Erythroblast (primary cell): Measurements from ENCODE around the gene CDH8.

Experiments
- GATA1 ChIP-seq: IDR thresholded peaks from 2 replicates; pipeline ENCODE4 v1.6.1; 2011; ENCODE audit warnings: low read depth, mild to moderate bottlenecking, control low read depth, low read length, moderate library complexity
- POLR2A ChIP-seq: IDR thresholded peaks from 2 replicates; pipeline ENCODE4 v1.6.1; 2011; ENCODE audit warnings: mild to moderate bottlenecking, low read length

- no peak for TF ChIP-seq POLR2A
- no peak for TF ChIP-seq GATA1
These were observed 238.2 kb downstream of the CDH8 start for GRCh38 chr16:61797961-61798507.
